Measurements from ENCODE around the gene PUS3. TPM values are rescaled to one million over a fixed set of nuclear protein-coding genes. Genes with fewer than 3 reads are reported as not detected.
"Not testable (repeated sequence)": the region's sequence is repeated elsewhere in the genome, so short reads cannot be mapped to it uniquely, and the experiment has no call there.

Gene PUS3
- total RNA-seq, 2 experiments from 2014 or later: 8.9 to 12.1 TPM

DNA sequence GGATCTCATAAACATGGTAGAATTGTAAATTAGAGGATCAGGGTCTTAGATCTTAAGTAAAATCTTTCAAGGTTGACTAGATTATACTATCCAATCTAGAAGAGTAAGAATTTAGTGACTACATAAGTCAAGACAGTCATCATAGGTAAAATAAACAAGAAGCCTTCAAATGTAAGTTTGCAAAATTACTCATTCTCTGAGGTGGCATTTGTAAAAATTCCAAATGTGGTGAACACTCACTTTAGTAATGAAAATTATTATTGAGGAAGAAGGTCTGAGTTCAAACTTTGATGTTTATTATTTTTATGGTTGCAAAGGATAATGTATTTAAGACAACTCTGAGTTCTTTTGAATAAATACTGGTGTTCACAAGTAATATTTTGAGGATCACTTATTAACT lies 10.9 kb downstream of the PUS3 start:
- no peaks in the 10 kb centered on the region for H3K9me3 Mint-ChIP-seq
- POLR2A ChIA-PET: no interaction called here
- H3K36me3 Mint-ChIP-seq (ENCODE audit: low read depth): peaks cover 51% of the 10 kb centered on the region
- CTCF ChIA-PET: no interaction called here
- H3K27ac Mint-ChIP-seq: no peak overlapping the region
- peaks cover 49% of the 10 kb centered on the region for H3K4me1 Mint-ChIP-seq
- no peak for DNase-seq
- H3K27me3 Mint-ChIP-seq: peaks cover 2% of the 10 kb centered on the region
- H3K4me3 Mint-ChIP-seq: no peak overlapping the region

GRCh38 chr11:125890447-125891100 lies 12.4 kb downstream of the PUS3 start:
- peaks cover 45% of the 10 kb centered on the region for H3K36me3 Mint-ChIP-seq (ENCODE audit: low read depth)
- peaks cover 49% of the 10 kb centered on the region for H3K4me1 Mint-ChIP-seq
- peak overlapping the region; percentile 23 for H3K4me3 Mint-ChIP-seq
- peaks cover 2% of the 10 kb centered on the region for H3K27me3 Mint-ChIP-seq
- CTCF ChIA-PET: interaction anchor here (0.9 to 1.4 kb wide), 3 partner anchors 8 to 177 kb away, joined by 3 to 4 read pairs (median 3); partner anchors contain the start of gene PUS3
- no peak for DNase-seq
- POLR2A ChIA-PET: no interaction called here
- no peaks in the 10 kb centered on the region for H3K9me3 Mint-ChIP-seq
- no peak overlapping the region for H3K27ac Mint-ChIP-seq

- peak within 1 kb of the TSS; percentile 80 for H3K4me3 Mint-ChIP-seq
- H3K36me3 Mint-ChIP-seq (ENCODE audit: low read depth): peaks cover 23% of the 10 kb centered on the region
- peak; percentile 97 for DNase-seq
- peak within 1 kb of the TSS; percentile 96 for H3K27ac Mint-ChIP-seq
- ChIA-PET CTCF (interaction anchor here (0.8 to 1.9 kb wide), 6 partner anchors 9 to 318 kb away, joined by 3 to 9 read pairs (median 7); partner anchors contain the start of genes CHEK1, EI24 and PUS3), POLR2A (interaction anchor here (1.0 to 2.1 kb wide), 7 partner anchors 9 to 431 kb away, joined by 3 to 9 read pairs (median 7); partner anchors contain the start of genes EI24 and PUS3)
- peaks cover 42% of the 10 kb centered on the region for H3K4me1 Mint-ChIP-seq
- no peaks in the 10 kb centered on the region for H3K9me3 Mint-ChIP-seq
- peaks cover 2% of the 10 kb centered on the region for H3K27me3 Mint-ChIP-seq
Observed at GRCh38 chr11:125887373-125888324, 15.4 kb downstream of the PUS3 start, which contains the start of gene HYLS1. HYLS1 (plus strand) TSS chr11:125887668; CDS start chr11:125899369, 11,701 bp downstream.

DNA sequence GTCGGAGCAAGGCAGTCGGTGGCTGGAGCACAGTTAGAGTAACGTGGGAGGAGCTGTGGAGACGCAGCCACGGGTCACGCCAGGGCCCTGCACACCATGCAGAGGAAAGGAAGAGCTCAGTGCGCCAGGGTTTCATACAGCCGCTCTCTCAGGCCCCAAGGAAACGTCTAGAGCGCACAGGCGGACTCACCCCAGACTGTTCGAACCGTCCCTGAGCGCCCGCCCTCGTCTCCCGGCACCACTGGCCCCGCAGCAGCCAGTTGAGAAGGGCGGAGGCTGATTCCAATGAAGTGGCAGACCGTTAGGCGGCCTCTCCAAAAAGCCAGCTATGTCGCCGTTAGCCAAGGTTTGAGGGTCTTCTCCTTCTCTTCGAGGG lies 16.0 kb downstream of the PUS3 start:
- H3K4me3 Mint-ChIP-seq: peak overlapping the region; percentile 80
- peaks cover 4% of the 10 kb centered on the region for H3K27me3 Mint-ChIP-seq
- no peaks in the 10 kb centered on the region for H3K9me3 Mint-ChIP-seq
- DNase-seq: peak; percentile 60
- H3K27ac Mint-ChIP-seq: peak overlapping the region; percentile 96
- ChIA-PET CTCF (interaction anchor here (0.7 to 1.9 kb wide), 4 partner anchors 10 to 745 kb away, joined by 3 to 9 read pairs (median 8); partner anchors contain the start of genes CHEK1 and PUS3), POLR2A (interaction anchor here (0.7 to 2.1 kb wide), 5 partner anchors 9 to 317 kb away, joined by 3 to 9 read pairs (median 5); partner anchors contain the start of gene EI24)
- H3K4me1 Mint-ChIP-seq: peaks cover 40% of the 10 kb centered on the region
- H3K36me3 Mint-ChIP-seq (ENCODE audit: low read depth): peaks cover 20% of the 10 kb centered on the region

- H3K4me3 Mint-ChIP-seq: no peak overlapping the region
- ChIA-PET POLR2A (no interaction called here), CTCF (no interaction called here)
- H3K27ac Mint-ChIP-seq: no peak overlapping the region
- no peak for DNase-seq
- H3K27me3 Mint-ChIP-seq: peaks cover 25% of the 10 kb centered on the region
- no peaks in the 10 kb centered on the region for H3K36me3 Mint-ChIP-seq (ENCODE audit: low read depth)
- peaks cover 21% of the 10 kb centered on the region for H3K4me1 Mint-ChIP-seq
- no peaks in the 10 kb centered on the region for H3K9me3 Mint-ChIP-seq
Observed at GRCh38 chr11:125883375-125883774, 19.6 kb downstream of the PUS3 start.

- no peak for DNase-seq
- CTCF ChIA-PET: interaction anchor here (0.9 kb wide), 1 partner anchor 40 kb away, joined by 3 read pairs; no protein-coding TSS in a partner anchor
- Mint-ChIP-seq H3K9me3 (no peaks in the 10 kb centered on the region), H3K4me1 (peaks cover 6% of the 10 kb centered on the region), H3K4me3 (no peak overlapping the region), H3K27me3 (peaks cover 23% of the 10 kb centered on the region), H3K36me3 (ENCODE audit: low read depth) (no peaks in the 10 kb centered on the region), H3K27ac (no peak overlapping the region)
- POLR2A ChIA-PET: no interaction called here
Observed at GRCh38 chr11:125881291-125881690, 21.7 kb downstream of the PUS3 start.

GRCh38 chr11:125874556-125875124 lies 28.4 kb downstream of the PUS3 start:
- H3K27ac Mint-ChIP-seq: no peak overlapping the region
- H3K36me3 Mint-ChIP-seq (ENCODE audit: low read depth): no peaks in the 10 kb centered on the region
- H3K27me3 Mint-ChIP-seq: peaks cover 4% of the 10 kb centered on the region
- H3K4me1 Mint-ChIP-seq: no peaks in the 10 kb centered on the region
- POLR2A ChIA-PET: no interaction called here
- CTCF ChIA-PET: no interaction called here
- H3K9me3 Mint-ChIP-seq: no peaks in the 10 kb centered on the region
- H3K4me3 Mint-ChIP-seq: no peak overlapping the region
- peak; percentile 63 for DNase-seq

DNA sequence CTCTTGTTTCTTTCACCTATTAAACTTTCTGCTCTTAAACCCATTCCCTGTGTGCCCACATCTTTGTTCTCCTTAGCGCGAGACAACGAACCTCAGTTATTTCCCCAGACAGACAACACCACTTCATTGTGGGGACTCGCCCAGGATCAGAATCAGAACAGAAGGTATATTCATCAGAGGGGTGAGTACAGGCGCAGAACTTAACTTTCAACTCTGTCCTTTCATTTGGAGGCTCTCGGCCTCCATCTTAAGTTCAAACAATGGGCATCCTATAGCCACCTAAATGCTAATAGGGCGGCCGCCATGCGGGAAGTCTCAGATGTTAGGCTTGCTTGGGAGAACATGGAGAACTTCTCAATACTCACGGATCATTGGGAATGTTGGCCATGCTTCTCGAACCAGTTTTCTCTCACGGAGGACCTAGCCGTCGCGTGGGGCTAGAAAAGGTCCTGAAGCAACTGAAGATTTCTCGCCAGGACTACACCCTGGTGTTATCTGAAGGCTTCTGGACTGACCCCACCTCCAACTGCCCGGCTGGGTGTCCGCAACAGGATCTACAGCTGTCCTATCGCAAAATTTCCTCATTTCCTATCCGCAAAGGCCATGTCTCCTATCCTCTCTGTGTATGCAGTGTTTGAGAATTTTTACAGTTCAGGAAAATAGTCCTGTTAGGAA lies 29.0 kb downstream of the PUS3 start:
- no peaks in the 10 kb centered on the region for H3K36me3 Mint-ChIP-seq (ENCODE audit: low read depth)
- no peak for DNase-seq
- CTCF ChIA-PET: interaction anchor here (0.7 kb wide), 1 partner anchor 247 kb away, joined by 3 read pairs; no protein-coding TSS in a partner anchor
- no peak overlapping the region for H3K4me3 Mint-ChIP-seq
- H3K27me3 Mint-ChIP-seq: peaks cover under 1% of the 10 kb centered on the region
- no peak overlapping the region for H3K27ac Mint-ChIP-seq
- no peaks in the 10 kb centered on the region for H3K9me3 Mint-ChIP-seq
- POLR2A ChIA-PET: no interaction called here
- H3K4me1 Mint-ChIP-seq: no peaks in the 10 kb centered on the region

DNA sequence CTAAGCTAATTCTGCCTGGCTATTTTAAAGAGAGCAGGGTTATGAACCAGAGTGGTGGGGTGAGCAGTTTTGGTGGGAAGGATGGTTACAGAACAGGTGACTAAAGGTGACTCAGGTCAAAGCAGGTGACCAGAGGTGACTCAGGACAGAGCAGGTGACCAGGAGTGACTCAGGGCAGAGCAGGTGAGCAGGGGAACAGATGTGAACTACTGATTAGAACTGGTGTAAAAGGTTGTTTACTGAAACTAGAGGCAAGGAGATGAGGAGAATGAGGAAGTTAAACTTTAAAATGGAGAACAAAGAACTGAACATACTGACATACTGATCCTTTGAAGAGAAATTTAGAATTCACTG lies 30.9 kb downstream of the PUS3 start:
- POLR2A ChIA-PET: no interaction called here
- CTCF ChIA-PET: no interaction called here
- Mint-ChIP-seq H3K9me3 (no peaks in the 10 kb centered on the region), H3K4me3 (no peak overlapping the region), H3K36me3 (ENCODE audit: low read depth) (no peaks in the 10 kb centered on the region), H3K27ac (no peak overlapping the region), H3K27me3 (no peaks in the 10 kb centered on the region), H3K4me1 (no peaks in the 10 kb centered on the region)
- no peak for DNase-seq

DNA sequence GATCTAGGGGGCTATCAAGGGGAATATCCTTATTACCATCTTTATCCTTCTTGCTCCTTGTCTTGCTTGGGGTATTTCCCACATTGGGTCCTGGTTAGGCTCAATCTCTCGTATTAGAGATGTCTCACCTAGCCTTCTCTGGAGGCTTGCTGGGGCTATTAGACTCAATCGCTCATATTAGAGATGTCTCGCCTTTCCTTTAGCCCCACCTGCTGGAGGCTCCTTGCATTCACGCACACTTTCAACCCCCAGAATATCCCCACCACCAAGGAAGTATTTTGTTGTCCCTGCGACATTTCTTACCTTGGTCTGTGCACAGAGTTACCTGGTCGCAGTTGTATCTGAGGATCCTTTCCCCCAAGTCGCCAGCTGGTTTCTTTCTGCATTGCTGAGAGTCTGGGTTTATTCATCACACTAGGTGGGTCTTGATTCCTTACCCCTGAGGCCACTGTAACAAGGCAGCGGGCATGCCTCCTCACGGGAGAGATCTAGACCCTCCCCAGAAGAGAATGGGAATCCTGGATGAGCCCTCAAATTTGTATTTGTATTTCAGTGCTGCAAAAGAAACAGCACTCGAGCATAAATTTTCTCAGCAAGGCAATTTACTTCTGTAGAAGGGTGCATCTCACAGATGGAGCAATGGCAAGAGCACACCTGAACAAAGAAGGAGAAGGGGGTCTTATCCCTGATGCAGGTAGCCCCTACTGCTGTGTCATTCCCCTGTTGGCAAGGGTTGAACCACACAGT lies 31.4 kb downstream of the PUS3 start:
- Mint-ChIP-seq H3K9me3 (no peaks in the 10 kb centered on the region), H3K27me3 (no peaks in the 10 kb centered on the region), H3K4me1 (no peaks in the 10 kb centered on the region), H3K27ac (no peak overlapping the region), H3K36me3 (ENCODE audit: low read depth) (no peaks in the 10 kb centered on the region), H3K4me3 (no peak overlapping the region)
- ChIA-PET CTCF (no interaction called here), POLR2A (no interaction called here)
- peak; percentile 47 for DNase-seq

- Mint-ChIP-seq H3K27me3 (no peaks in the 10 kb centered on the region), H3K4me1 (no peaks in the 10 kb centered on the region), H3K9me3 (no peaks in the 10 kb centered on the region), H3K27ac (no peak overlapping the region), H3K36me3 (ENCODE audit: low read depth) (no peaks in the 10 kb centered on the region), H3K4me3 (no peak overlapping the region)
- POLR2A ChIA-PET: no interaction called here
- CTCF ChIA-PET: no interaction called here
- DNase-seq: no peak
Observed at GRCh38 chr11:125869521-125869920, 33.5 kb downstream of the PUS3 start.

GRCh38 chr11:125865354-125865753 lies 37.7 kb downstream of the PUS3 start:
- H3K4me3 Mint-ChIP-seq; H3K27ac Mint-ChIP-seq; H3K27me3 Mint-ChIP-seq; POLR2A ChIA-PET; DNase-seq; H3K9me3 Mint-ChIP-seq; H3K4me1 Mint-ChIP-seq; H3K36me3 Mint-ChIP-seq (ENCODE audit: low read depth); CTCF ChIA-PET: not testable (repeated sequence)

All from activated CD4-positive, alpha-beta T cell treated with anti-CD3 and anti-CD28 coated beads, Interleukin-2, amount 10 ng/mL, durations not matched to agents 7 days and 5 days (primary cell).